Activated gamma-delta T cell (primary cell): ENCODE data around the gene MEI1.
A peak's percentile ranks its signal among the peaks of the same experiment; 100 is the strongest.
"Not testable (repeated sequence)": the region's sequence is repeated elsewhere in the genome, so short reads cannot be mapped to it uniquely, and the experiment has no call there.

Source experiments
- DNase-seq: peaks from one replicate; lab custom pipeline; 2025; lab: John Stamatoyannopoulos, UW

Gene MEI1

DNA sequence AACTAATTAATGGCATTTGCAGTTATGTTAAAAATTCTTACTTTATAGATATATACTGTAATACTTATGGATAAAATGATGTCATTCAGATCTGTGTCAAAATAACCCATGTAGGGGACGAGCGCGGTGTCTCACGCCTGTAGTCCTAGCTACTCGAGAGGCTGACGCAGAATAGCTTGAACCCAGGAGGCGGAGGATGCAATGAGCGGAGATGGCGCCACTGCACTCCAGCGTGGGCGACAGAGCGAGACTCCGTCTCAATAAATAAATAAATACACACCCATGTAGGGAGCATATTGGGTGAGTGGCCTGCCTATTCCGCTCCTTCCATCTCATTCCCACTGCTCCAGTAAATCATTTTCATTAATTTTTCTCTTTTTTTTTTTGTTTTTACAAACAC, 17.7 kb upstream of the MEI1 start:
- no peak for DNase-seq

DNA sequence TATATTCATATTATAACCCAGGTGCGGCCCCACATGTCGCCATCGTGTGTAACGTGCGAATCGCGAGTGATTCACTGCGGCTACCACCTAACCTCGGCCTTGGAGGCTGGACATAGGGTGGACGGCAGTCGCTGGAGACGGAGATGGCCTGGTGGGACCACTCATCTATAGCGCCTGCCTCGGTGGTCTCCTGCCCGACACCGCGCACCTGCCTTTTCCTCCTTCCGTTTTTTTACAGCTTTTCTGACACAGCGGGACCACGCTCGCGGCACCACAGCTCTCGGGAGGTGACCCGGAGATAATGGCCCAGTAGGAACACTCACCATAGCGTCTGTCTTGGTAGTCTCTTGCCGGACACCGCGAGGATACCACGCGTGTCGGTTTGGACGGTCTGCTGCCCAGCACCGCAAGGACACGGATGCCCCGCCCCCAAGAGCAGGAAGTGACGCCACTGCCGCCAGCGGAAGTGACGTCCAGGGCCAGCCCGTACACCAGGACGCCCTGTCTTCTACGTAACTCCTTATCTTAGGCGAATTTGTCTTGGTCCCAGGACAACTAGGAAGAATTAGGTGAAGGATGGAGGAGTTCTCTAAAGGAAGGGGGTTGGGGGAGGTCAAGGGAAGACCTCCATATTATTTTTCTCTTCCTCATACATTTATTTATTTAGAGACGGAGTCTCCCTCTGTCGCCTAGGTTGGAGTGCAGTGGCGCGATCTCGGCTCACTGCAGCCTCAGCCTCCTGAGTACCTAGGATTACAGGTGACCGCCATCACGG, 17.1 kb upstream of the MEI1 start:
- peak; percentile 79 for DNase-seq

DNA sequence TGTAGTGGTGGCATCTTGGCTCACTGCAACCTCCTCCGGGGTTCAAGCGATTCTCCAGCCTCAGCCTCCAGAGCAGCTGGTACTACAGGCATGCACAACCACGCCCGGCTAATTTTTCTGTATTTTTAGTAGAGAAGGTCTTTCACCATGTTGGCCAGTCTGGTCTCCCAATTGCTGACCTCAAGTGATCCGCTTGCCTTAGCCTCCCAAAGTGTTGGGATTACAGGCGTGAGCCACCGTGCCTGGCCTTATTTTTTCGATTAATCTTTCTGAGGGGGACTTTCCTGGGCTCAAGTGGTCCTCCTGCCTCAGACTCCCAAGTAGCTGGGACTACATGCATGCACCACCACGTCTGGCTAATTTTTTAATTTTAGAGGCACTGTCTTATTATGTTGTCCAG, 16.3 kb upstream of the MEI1 start:
- DNase-seq = no peak

DNA sequence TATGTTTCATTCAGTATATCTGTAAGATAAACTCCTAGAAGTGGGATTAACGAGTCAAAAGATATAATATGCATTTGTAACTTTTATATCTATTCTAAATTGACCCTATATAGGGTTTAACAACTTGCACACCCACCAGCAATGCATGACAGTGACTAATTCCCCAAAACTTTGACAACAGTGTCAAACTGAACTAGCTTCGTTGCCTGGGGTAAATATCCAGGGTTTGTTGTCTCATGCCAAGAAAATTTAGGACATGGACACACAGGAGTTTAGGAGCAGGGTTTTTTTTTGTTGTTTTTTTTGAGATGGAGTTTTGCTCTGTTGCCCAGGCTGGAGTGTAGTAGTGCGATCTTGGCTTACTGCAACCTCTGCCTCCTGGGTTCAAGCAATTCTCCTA, 15.7 kb upstream of the MEI1 start:
- no peak for DNase-seq

DNA sequence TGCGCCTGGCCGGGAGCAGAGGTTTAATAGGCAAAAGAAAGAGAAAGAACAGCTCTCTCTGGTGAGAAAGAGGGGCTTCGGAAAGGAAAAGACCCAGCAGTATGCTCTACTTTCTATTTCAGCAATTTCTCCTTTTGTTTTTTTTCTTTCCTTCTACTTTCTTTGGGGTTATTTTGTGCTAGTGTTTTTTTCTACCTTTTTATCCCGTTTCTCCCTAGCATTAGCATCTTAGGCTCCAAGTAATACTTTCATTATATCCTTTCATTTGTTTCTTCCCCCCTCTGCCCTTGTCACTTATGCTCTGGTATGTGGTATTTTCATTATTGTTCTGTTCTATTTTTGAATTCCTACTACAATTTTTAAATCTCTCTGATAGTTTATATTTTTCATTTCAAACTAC, 15.1 kb upstream of the MEI1 start:
- DNase-seq = no peak

DNA sequence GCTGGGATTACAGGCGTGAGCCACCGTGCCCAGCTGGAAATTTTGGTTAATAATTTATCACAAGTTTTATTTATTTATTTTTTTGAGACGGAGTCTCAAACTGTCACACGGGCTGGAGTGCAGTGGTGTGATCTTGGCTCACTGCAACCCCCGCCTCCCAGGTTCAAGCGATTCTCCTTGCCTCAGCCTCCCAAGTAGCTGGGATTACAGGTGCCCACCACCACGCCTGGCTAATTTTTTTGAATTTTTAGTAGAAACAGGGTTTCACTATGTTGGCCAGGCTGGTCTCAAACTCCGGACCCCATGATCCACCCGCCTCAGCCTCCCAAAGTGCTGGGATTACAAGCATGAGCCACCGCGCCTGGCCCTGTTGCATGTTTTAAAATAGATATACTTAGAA, 12.4 kb upstream of the MEI1 start:
- DNase-seq = not testable (repeated sequence)

DNA sequence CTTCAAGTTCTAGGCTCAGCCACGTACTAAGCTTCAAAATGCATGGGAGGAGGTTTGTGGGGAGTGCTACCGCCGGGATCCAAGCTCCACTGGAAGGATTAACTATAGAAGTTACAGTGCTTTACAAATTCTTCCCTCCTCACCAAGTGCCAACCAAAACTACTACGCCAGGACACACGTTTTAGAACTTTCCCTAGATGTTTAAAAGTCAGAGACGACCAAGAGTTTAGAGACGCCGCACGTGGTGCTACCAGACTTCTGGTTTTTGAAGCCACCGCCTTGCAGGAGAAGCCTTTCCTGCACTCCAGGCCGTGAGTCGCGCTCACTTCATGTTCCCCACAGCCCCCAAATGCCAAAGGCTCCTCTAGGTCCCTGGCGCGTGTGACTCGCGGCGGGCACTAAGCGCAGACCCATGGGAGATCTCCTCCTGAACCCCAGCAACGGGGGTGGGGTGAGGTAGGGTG, 11.4 kb upstream of the MEI1 start:
- DNase-seq = no peak

DNA sequence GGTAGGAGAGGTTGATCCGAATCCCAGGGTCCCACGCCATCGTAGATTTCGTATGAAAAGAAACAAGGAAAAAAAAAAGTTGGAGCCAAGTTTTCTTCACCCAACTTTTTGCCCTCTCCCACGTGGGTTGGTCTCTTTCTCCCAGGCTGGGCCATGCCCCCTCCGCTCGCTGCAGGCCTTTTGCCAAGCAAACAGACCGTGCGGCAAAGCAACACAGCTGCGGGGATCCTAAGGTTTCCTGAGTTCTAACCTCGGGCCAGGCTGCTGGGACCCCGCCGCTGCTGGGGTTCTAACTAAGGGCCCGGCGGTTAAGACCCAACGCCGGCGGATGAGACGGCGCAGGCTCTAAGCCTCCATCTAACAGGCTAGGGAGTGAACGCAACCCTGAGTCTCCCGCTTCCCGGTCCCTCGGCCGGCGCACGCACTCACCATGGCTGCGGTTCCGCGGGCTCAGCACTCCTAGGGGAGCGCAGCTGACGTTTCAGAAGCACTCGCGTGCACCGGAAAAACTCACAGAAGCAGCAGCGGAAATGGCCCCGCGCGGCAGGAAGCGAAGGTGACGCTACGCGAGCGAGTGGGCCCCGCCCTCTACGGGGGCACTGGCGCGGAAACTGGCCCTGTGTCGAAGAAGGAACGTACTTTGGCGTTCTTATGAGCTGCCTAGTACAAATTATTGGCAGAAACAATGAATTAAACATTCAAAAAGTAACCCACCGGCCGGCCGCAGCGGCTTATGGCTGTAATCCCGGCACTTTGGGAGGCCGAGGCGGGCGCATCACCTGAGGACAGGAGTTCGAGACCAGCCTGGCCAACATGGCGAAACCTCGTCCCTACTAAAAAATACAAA, 10.7 kb upstream of the MEI1 start, which contains the start of gene SNU13:
SNU13 (minus strand) TSS at position 503 of the 847 bp plus-strand sequence; CDS start at position 432, 71 bp downstream.
- peak; percentile 86 for DNase-seq

DNA sequence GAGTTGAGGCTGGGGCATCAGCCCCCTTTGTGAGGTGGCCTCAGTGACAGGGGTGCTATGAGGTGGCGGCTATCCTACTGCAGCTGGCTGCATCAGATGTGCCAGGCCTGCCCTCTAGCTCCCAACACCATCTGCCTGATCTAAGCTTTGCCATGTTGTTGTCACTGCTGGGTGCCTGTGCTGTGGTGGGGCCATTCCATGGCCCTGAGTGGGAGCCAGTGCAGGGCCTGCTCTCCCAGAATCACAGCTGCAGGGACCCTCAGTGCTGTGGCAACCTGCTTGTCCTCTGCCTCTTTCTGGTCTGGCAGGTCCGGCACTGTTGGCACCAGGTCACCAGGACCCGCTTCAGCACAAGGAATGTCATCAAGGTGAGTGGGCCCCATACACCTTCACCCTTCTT, 8.8 kb upstream of the MEI1 start:
- DNase-seq = no peak

DNA sequence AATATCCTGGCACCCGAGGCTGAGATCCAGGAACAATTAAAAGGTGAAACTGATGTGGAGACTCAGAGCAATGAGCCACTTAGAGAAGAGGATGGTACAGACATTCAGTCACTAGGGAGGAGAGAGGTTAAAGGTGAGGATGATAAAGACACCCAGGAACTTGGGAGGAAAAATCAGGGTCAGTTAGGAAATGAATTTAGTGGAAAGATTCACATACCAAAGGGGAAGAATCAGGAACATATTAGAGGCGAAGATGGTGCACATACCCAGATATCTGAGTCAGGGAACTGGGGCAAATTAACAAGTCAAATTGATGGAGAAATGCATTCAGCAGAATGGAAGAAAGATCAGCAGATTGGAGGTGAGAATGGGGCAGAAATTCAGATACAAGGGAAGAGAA, 4.1 kb upstream of the MEI1 start:
- DNase-seq = no peak

DNA sequence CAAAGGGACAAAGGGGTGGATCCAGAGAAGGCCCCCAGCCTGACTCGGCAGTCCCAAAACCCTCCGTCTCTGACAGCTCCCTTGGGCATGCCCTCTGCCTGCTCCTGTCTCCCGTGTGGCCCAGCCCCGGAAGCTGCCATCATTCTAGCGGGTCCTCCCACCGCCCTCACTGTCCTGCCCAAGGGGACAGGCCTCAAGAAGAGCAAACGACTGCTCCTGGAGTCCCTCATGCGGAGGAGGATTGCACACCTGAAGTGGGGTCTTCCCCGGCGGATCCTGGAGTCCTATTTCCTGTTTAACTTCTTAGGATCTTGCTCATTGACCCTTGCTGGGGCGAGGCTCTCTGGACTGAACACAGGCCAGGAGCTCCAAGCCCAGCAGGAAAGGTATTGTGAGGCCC, 2.6 kb upstream of the MEI1 start:
- no peak for DNase-seq

DNA sequence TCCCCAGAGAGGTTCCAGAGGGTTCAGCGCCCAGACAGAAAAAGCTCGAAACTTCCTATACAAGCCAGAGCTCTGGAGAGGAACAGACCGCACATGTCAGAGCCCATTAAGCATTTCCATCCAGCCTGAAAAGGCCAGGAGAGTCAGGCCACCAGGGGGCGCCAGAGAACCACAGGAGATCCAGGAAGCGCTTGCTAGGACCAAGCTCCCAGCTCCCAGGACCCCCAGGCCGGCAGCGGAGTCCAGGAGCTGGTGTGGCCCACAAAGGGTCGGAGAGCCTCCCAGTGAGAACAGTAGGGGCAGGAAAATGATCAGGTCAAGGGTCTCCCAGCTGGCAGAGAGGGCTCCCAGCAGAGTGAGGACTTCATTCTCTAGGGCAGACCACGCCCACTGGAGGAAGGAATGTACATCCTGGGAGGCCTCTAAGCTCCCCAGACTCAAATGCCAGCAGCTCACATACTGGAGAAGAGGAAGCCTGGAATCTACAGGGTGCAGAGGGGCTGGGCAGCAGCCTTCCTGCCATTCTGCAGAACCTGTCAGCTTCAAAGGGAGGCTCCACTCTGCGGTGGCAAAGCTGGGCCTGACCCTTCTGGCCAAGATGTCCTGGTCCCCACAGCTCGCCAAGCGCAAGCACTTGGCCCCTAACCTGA, 2.1 kb upstream of the MEI1 start:
- DNase-seq = peak; percentile 41

DNA sequence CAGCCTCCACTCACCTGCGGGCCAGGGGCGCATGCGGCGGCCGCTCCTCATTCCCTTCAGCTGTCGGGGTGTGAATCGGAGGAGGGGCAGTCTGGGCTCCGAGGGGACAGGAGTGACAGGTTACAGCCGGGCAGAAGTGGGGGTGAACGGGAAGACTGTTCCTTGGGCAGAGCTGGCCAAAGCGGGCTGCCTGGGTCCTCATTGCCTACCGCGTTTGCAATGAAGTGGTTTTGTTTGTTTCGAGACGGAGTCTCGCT, 733 bp downstream of the MEI1 start:
- DNase-seq = no peak

DNA sequence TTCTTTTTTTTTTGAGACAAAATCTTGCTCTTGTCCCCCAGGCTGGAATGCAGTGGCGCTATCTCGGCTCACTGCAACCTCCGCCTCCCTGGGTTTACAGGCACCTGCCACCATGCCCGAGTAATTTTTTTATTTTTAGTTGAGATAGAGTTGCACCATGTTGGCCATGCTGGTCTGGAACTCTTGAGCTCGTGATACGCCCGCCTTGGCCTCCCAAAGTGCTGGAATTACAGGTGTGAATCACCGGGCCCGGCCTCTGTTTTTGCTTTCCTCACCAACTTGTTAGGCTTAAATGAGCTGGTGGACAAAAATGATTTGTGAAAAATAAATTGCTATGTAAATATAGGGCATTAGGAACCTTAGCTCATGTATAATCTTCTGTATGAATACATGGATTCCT, 3.5 kb downstream of the MEI1 start:
- DNase-seq = no peak

DNA sequence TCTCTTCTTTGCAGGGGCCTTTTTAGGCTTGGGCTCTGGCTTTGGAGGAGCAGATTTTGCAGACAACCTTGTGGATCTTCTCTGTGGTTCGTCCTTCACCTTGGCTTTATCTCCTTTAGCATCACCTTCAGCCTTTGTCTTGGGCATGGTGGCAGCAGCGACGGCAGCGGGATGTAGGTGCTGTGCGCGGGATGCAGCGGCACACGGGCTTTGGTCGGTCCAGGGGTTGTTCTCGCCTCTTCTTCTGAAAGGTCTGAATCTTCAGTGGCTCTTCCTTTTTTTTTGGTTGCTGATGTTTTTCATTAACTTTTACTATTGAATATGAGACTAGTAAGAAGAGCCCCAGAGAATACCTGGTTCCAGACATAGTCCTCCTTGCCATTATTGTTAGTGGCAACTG, 10.0 kb downstream of the MEI1 start:
- DNase-seq = no peak

DNA sequence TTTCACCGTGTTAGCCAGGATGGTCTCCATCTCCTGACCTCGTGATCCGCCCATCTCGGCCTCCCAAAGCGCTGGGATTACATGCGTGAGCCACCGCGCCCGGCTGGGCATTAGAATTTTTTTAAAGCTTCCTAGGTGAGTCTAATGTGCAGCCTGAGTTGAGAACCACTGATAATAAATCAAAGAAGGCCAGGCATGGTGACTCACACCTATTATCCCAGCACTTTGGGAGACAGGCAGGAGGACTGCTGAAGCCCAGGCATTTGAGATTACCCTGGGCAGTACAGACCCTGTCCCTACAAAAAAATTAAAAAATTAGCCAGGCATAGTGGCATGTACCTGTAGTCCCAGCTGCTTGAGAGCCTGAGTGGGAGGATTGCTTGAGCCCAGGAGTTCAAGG, 13.7 kb downstream of the MEI1 start:
- DNase-seq = no peak

DNA sequence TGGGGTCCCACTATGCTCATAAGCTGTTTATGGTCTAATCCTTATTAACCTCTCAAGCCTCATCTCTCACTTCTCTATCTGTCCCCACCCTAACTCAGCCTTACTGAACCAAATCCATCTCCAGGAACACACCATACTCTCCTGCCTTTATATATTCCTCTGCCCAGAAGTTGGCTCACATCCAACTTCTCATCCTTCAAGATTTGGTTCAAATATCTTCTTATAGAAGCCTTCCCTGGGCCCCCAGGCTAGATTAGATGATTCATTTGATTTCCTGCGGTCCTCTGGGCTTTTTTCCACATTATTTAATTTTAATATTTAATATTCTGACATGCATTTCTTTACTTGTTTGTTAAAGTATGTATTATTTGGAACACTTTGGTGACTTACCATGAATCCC, 23.2 kb downstream of the MEI1 start:
- no peak for DNase-seq

DNA sequence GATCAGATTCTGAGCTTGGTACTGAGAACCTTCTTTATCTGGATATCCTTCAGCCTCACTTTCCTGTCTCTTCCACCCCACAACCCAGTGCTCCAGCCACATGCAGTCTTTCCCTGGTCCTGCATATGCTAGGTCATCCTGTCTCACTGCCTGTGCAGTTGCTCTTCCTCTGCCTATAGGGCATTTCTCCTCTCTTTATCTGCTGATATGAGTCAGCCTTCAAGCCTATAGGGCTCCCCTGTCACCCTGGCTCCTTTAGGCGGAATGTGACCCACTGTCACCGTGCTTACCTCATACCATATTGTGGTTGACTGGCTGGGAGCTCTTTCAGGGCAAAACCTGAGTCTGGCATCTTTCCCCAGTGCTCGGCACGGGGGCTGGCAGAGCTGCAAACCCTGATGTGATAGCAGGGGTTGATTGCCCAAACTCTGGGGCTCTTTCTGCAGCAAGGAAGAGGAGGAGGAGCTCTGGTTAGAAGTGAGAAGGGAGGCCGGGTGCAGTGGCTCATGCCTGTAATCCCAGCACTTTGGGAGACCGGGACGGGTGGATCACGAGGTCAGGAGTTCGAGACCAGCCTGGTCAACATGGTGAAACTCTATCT, 26.3 kb downstream of the MEI1 start:
- no peak for DNase-seq

DNA sequence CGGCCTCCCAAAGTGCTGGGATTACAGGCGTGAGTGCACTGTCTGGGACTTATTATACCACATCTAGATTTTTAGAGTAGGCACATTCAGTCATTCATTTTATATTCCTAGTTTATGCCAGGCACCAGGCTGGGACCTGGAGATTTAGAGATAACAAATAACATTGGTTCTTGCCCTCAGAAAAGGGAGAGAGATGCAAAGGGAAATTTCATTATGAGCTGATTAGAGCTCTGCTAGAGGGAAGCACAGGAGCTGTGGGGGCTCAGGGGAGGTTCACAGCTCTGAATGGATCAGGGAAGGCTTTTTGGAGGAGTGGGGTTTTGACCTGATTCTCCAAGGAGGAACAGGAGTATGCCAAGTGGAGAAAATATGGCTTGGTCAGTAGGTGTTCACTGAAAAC, 32.3 kb downstream of the MEI1 start:
- DNase-seq = no peak

DNA sequence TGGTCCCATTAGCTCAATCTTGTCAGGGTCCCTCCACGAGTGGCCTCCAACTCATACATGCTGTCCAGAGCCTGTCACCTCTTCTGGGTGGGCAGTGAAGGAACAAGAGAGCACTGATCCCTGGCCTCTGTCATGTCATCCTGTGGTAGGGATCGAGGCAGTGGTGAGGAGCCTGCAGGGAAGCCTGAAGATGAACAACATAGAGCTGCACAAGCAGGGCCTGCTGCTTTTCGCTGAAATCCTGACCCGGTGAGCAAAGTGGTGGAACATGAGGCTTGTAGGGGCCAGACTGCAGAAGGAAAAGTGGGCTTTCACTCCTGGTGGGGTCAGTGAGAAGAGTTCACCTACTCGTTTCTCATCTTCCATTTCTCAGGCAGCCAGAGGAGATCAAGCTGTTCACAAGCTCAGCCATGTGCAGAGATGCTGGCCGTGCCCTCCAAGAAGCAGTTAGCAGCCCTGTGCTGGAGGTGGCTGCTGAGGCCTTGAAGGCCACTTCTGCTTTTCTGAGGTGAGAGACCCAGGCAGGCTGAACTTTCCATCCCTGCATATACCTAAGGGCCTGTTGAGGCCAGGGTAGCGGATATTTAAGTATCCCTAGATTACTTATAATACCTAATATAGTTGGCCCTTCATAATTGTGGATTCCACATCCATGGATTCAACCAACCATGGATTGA, 32.9 kb downstream of the MEI1 start:
- no peak for DNase-seq

DNA sequence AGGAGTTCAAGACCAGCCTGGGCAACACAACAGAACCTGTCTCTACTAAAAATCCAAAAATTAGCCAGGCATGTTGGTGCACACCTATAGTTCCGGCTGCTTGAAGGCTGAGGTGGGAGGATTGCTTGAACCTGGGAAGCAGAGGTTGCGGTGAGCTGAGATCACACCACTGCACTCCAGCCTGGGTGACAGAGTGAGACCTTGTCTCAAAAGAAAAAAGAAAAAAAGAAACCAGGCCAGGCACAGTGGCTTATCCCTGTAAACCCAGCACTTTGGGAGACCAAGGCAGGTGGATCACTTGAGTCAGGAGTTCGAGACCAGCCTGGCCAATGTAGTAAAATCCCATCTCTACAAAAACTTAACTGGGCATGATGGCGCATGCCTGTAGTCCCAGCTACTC, 33.9 kb downstream of the MEI1 start:
- not testable (repeated sequence) for DNase-seq

DNA sequence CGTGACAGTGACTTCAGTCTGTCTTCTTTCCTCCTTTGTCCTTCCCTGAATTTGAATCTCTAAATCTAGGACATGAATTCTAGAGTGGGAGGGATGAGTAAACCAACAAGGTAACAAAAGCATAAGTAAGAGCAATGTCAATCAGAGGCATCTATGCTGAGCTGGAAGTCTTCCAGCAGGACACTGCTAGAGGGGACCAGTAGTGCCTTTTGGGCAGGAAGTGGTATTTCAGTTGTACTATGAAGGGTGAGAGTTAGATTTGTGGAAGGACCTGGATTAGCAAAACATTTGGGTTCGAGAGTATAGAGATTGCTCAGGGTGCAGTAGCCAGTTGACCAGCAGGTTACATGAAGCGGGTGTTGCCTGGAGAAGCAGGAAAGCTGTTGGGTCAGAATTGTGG, 40.3 kb downstream of the MEI1 start:
- DNase-seq = no peak
